HCT116 (cell line): Measurements from ENCODE around the gene INPP5J. TPM values are rescaled to one million over a fixed set of nuclear protein-coding genes. Genes with fewer than 3 reads are reported as not detected.
A peak's percentile ranks its signal among the peaks of the same experiment; 100 is the strongest.

Source experiments
- ATAC-seq: fragments of 200-7000 bp; cut with Tn5 transposase; 2 replicates; pipeline ENCODE4 v1.9.1; 2020; ENCODE audit warnings: mild to moderate bottlenecking, moderate library complexity
- BruUV-seq: library from RNA; stranded (reverse); fragments of 400-500 nt; replicated peaks from 2 replicates; lab custom pipeline; 2021; lab: Mats Ljungman, UMichigan
- CTCF ChIA-PET: fragments of 300-600 bp; sonication (Branson Sonifier 250); formaldehyde crosslinking; loops from one replicate; lab custom pipeline; 2021; ENCODE audit warnings: antibody characterized with exemption; lab: Charles Lee
- POLR2A ChIA-PET: fragments of 300-600, 350-600 bp; sonication (Branson Sonifier 250); formaldehyde crosslinking; loops from one replicate; lab custom pipeline; 2021; ENCODE audit warnings: antibody characterized with exemption; lab: Charles Lee
- RAD21 ChIA-PET, 2 experiments: fragments of 300-600 bp; sonication (Branson Sonifier 250); formaldehyde crosslinking; loops; one replicate each; lab custom pipeline; 2023; ENCODE audit warnings: low total read pairs in 2 of 2; ENCODE audit not compliant: uncharacterized antibody in 2 of 2, unreplicated experiment in 2 of 2, low non-redundant PET in 1 of 2; lab: Charles Lee
- DNase-seq: peaks from one replicate; pipeline ENCODE4 v3.0.0-alpha.2; 2010; ENCODE audit warnings: low read depth, low spot score
- H2AFZ ChIP-seq: fragments of 200-600 bp; shearing (Covaris generic), sonication (generic); 2 replicates; pipeline ENCODE4 v1.6.1; 2017; ENCODE audit warnings: low read depth, mixed run types, mixed read lengths, antibody characterized with exemption, low read length; ENCODE audit not compliant: poor library complexity, severe bottlenecking
- H3K27ac ChIP-seq: 2 replicates; pipeline ENCODE4 v1.5.1; 2012; ENCODE audit warnings: low read depth, low read length
- H3K27me3 ChIP-seq: fragments of 200-600 bp; sonication (generic); 2 replicates; pipeline ENCODE4 v1.6.1; 2016; ENCODE audit warnings: mixed run types, low read length, mixed read lengths; ENCODE audit not compliant: insufficient read depth
- H3K36me3 ChIP-seq, 2 experiments: fragments of 200-500 bp in 1 of 2; fragments of 200-600 bp in 1 of 2; sonication (Bioruptor generic) in 1 of 2; sonication (generic) in 1 of 2; 2 replicates each; pipeline versions ENCODE4 v1.5.1 to v1.6.1; 2014 to 2016; ENCODE audit warnings: low read length in 2 of 2, inconsistent platforms in 1 of 2, mixed read lengths in 1 of 2, mixed run types in 1 of 2; ENCODE audit not compliant: insufficient read depth in 2 of 2, control insufficient read depth in 1 of 2
- H3K4me1 ChIP-seq, 2 experiments: fragments of 200-600 bp in 1 of 2; sonication (generic) in 1 of 2; 2 replicates each; pipeline versions ENCODE4 v1.5.1 to v1.6.1; 2012 to 2017; ENCODE audit warnings: low read length in 2 of 2, inconsistent platforms in 1 of 2, mild to moderate bottlenecking in 1 of 2, mixed read lengths in 1 of 2, mixed run types in 1 of 2, moderate library complexity in 1 of 2; ENCODE audit not compliant: insufficient read depth in 2 of 2, control insufficient read depth in 1 of 2
- H3K4me2 ChIP-seq: fragments of 200-600 bp; sonication (generic); 2 replicates; pipeline ENCODE4 v1.6.1; 2017; ENCODE audit warnings: mixed run types, low read length, mixed read lengths
- H3K4me3 ChIP-seq, 2 experiments: fragments of 200-600 bp in 1 of 2; sonication (generic) in 1 of 2; replicated peaks in 1 of 2; 2 replicates each; pipeline ENCODE4 v1.5.1; 2011 to 2016; ENCODE audit warnings: low read length in 2 of 2, control low read depth in 1 of 2, low read depth in 1 of 2, mild to moderate bottlenecking in 1 of 2, mixed read lengths in 1 of 2, mixed run types in 1 of 2
- H3K79me2 ChIP-seq: fragments of 200-600 bp; sonication (generic); 2 replicates; pipeline ENCODE4 v1.6.1; 2017; ENCODE audit warnings: mild to moderate bottlenecking, mixed run types, low read length, moderate library complexity, mixed read lengths; ENCODE audit not compliant: insufficient read depth
- H3K9ac ChIP-seq: fragments of 200-600 bp; sonication (generic); 2 replicates; pipeline ENCODE4 v1.6.1; 2016; ENCODE audit warnings: low read length, mixed read lengths
- H3K9me2 ChIP-seq: fragments of 200-600 bp; sonication (generic), shearing (Covaris generic); 2 replicates; pipeline ENCODE4 v1.6.1; 2017; ENCODE audit warnings: mixed run types, mild to moderate bottlenecking, moderate library complexity; ENCODE audit not compliant: insufficient read depth
- H3K9me3 ChIP-seq, 2 experiments: fragments of 200-500 bp in 1 of 2; fragments of 200-600 bp in 1 of 2; sonication (Bioruptor generic) in 1 of 2; sonication (generic) in 1 of 2; 2 replicates each; pipeline ENCODE4 v1.6.1; 2014 to 2017; ENCODE audit warnings: low read length in 2 of 2, mixed read lengths in 2 of 2, inconsistent platforms in 1 of 2, low read depth in 1 of 2, mild to moderate bottlenecking in 1 of 2, mixed run types in 1 of 2, moderate library complexity in 1 of 2; ENCODE audit not compliant: control insufficient read depth in 1 of 2, insufficient read depth in 1 of 2
- H4K20me1 ChIP-seq: fragments of 200-600 bp; sonication (generic), shearing (Covaris generic); 2 replicates; pipeline ENCODE4 v1.6.1; 2017; ENCODE audit warnings: mixed run types, mild to moderate bottlenecking, moderate library complexity; ENCODE audit not compliant: insufficient read depth
- ATF3 ChIP-seq: IDR thresholded peaks from 2 replicates; pipeline ENCODE4 v1.6.1; 2012
- CBX3 ChIP-seq: IDR thresholded peaks from 2 replicates; pipeline ENCODE4 v1.6.1; 2012; ENCODE audit warnings: low read depth
- CEBPB ChIP-seq: IDR thresholded peaks from 2 replicates; pipeline ENCODE4 v1.6.1; 2012; ENCODE audit warnings: low read depth
- CTCF ChIP-seq, 3 experiments: fragments of 200-600 bp in 1 of 3; sonication (generic) in 1 of 3; IDR thresholded peaks in 2 of 3; conservative IDR thresholded peaks in 1 of 3; 2 replicates each; pipeline ENCODE4 v1.5.1; 2012 to 2017; ENCODE audit warnings: low read depth in 2 of 3, low read length in 2 of 3, antibody characterized with exemption in 1 of 3, borderline replicate concordance in 1 of 3, control low read depth in 1 of 3, mild to moderate bottlenecking in 1 of 3, mixed read lengths in 1 of 3, mixed run types in 1 of 3, moderate library complexity in 1 of 3; ENCODE audit not compliant: insufficient read depth in 1 of 3
- ELF1 ChIP-seq: IDR thresholded peaks from 2 replicates; pipeline ENCODE4 v1.6.1; 2012; ENCODE audit warnings: low read depth, borderline replicate concordance
- EZH2 ChIP-seq: fragments of 200-600 bp; sonication (generic); IDR thresholded peaks from 2 replicates; pipeline ENCODE4 v1.6.1; 2017; ENCODE audit warnings: antibody characterized with exemption, mixed run types
- EZH2phosphoT487 ChIP-seq: fragments of 200-600 bp; IDR thresholded peaks from 2 replicates; pipeline ENCODE4 v1.6.1; 2018; ENCODE audit warnings: antibody characterized with exemption, borderline replicate concordance
- JUND ChIP-seq: IDR thresholded peaks from 2 replicates; pipeline ENCODE4 v1.6.1; 2012
- MAX ChIP-seq: IDR thresholded peaks from 2 replicates; pipeline ENCODE4 v1.6.1; 2012
- POLR2A ChIP-seq: IDR thresholded peaks from 2 replicates; pipeline ENCODE4 v1.7.0; 2011; ENCODE audit warnings: borderline replicate concordance; ENCODE audit not compliant: insufficient read depth, insufficient read length; ENCODE audit errors: extremely low read depth
- POLR2AphosphoS5 ChIP-seq: IDR thresholded peaks from 2 replicates; pipeline ENCODE4 v1.6.1; 2011; ENCODE audit warnings: mild to moderate bottlenecking, low read depth, low read length, moderate library complexity
- SIN3A ChIP-seq: IDR thresholded peaks from 2 replicates; pipeline ENCODE4 v1.6.1; 2012; ENCODE audit warnings: low read depth
- SP1 ChIP-seq: IDR thresholded peaks from 2 replicates; pipeline ENCODE4 v1.6.1; 2012; ENCODE audit warnings: low read depth
- TCF7L2 ChIP-seq: IDR thresholded peaks from 2 replicates; pipeline ENCODE4 v1.7.0; 2011; ENCODE audit warnings: borderline replicate concordance, inconsistent platforms; ENCODE audit not compliant: insufficient read depth, insufficient read length; ENCODE audit errors: extremely low read depth
- ZNF274 ChIP-seq: fragments of 200-500 bp; sonication (Bioruptor generic); IDR thresholded peaks from 2 replicates; pipeline ENCODE4 v1.6.1; 2014; ENCODE audit warnings: mild to moderate bottlenecking, low read depth, low read length, inconsistent platforms
- intact Hi-C: fragments of 100-400 bp; cut with micrococcal nuclease; formaldehyde crosslinking; loops from 2 replicates; pipeline ENCODE4 v1.10.0; 2022
- total RNA-seq: library from RNA; stranded (reverse); gene quantifications from one replicate; pipeline ENCODE4 v1.2.1, GENCODE V29; 2021; ENCODE audit not compliant: unreplicated experiment

Gene INPP5J
- total RNA-seq, 1 experiment from 2014 or later, result 8.9 TPM

GRCh38 chr22:31106001-31106571 lies 16.7 kb upstream of the INPP5J start:
- intact Hi-C loops, result no loop called here
- ATAC-seq, result no peak
- Histone ChIP-seq H3K79me2 (no peaks in the 10 kb centered on the region; the same call in 1 of the 2 replicates), H3K9ac (peak overlapping the region; percentile 95), H3K4me3 (peak overlapping the region; percentile 90 to 97), H3K9me2 (no peaks in the 10 kb centered on the region), H3K27ac (peak overlapping the region; percentile 75; the same call in 1 of the 2 replicates), H4K20me1 (no peaks in the 10 kb centered on the region), H3K4me2 (peak overlapping the region; percentile 99), H2AFZ (no peak overlapping the region), H3K9me3 (no peaks in the 10 kb centered on the region), H3K4me1 (peaks cover 14 to 32% of the 10 kb centered on the region in 2 experiments; a peak in 3 of 4 replicates), H3K36me3 (peaks cover 0 to 11% of the 10 kb centered on the region in 2 experiments; a peak in 1 of 4 replicates), H3K27me3 (no peaks in the 10 kb centered on the region)
- POLR2A ChIA-PET, result no interaction called here
- CTCF ChIA-PET, result interaction anchor here (3.5 kb wide), 1 partner anchor 166 kb away, joined by 32 read pairs; no protein-coding TSS in a partner anchor
- DNase-seq, result no peak
- BruUV-seq, result no TSS peak
- RAD21 ChIA-PET, result no interaction called here
- TF ChIP-seq CEBPB (no peak), EZH2phosphoT487 (no peak), CTCF (IDR thresholded peaks at IDR 0.05 in 2 of 3, conservative IDR thresholded peaks at IDR 0.05 in 1 of 3; ENCODE audit: borderline replicate concordance in 1 of 3, insufficient read depth in 1 of 3, low read depth in 2 of 3, low read length in 2 of 3) (no peak), JUND (no peak), POLR2A (no peak), CBX3 (no peak), ZNF274 (no peak), ATF3 (no peak), SIN3A (no peak), MAX (no peak), EZH2 (no peak), POLR2AphosphoS5 (no peak), SP1 (no peak), ELF1 (no peak), TCF7L2 (no peak)
